IPS-NIHi7 (cell line): ENCODE measurements around the gene SLC25A42.

Experiments
- DNase-seq: peaks from one replicate; pipeline ENCODE4 v3.0.0; 2012; ENCODE audit warnings: mixed read lengths; ENCODE audit errors: extremely low spot score

SLC25A42 gene

GRCh38 chr19:19050731-19051130, 13.1 kb upstream of the SLC25A42 start:
- no peak for DNase-seq

- no peak for DNase-seq
Observed at GRCh38 chr19:19051478-19052213, 12.1 kb upstream of the SLC25A42 start.

- no peak for DNase-seq
Observed at GRCh38 chr19:19052921-19053320, 10.9 kb upstream of the SLC25A42 start.

GRCh38 chr19:19053508-19054314, 10.1 kb upstream of the SLC25A42 start:
- DNase-seq = peak; percentile 87

GRCh38 chr19:19054315-19054938, 9.4 kb upstream of the SLC25A42 start:
- no peak for DNase-seq

- no peak for DNase-seq
Observed at GRCh38 chr19:19054939-19055440, 8.8 kb upstream of the SLC25A42 start.

- DNase-seq = no peak
Observed at GRCh38 chr19:19055701-19056100, 8.1 kb upstream of the SLC25A42 start.

GRCh38 chr19:19056636-19057275, 7.0 kb upstream of the SLC25A42 start:
- DNase-seq = no peak

- DNase-seq = no peak
Observed at GRCh38 chr19:19057317-19057716, 6.5 kb upstream of the SLC25A42 start.

- no peak for DNase-seq
Observed at GRCh38 chr19:19057720-19058119, 6.1 kb upstream of the SLC25A42 start.

GRCh38 chr19:19059018-19059836, 4.6 kb upstream of the SLC25A42 start:
- no peak for DNase-seq

- DNase-seq = no peak
Observed at GRCh38 chr19:19059837-19060611, 3.8 kb upstream of the SLC25A42 start.

GRCh38 chr19:19061506-19061905, 2.3 kb upstream of the SLC25A42 start:
- no peak for DNase-seq

GRCh38 chr19:19062454-19063182, 1.2 kb upstream of the SLC25A42 start:
- no peak for DNase-seq

GRCh38 chr19:19064098-19064722, 416 bp downstream of the SLC25A42 start:
- DNase-seq = no peak

- DNase-seq = no peak
Observed at GRCh38 chr19:19064811-19065745, 1.3 kb downstream of the SLC25A42 start.

GRCh38 chr19:19067276-19068072, 3.7 kb downstream of the SLC25A42 start:
- no peak for DNase-seq
